HG03565 (cell line): ENCODE measurements around the gene ARMC6.
A peak's percentile ranks its signal among the peaks of the same experiment; 100 is the strongest.

Experiments
- ATAC-seq: cut with Tn5 transposase; IDR thresholded peaks from one replicate; pipeline ENCODE4 v1.9.1; 2021; ENCODE audit warnings: mild to moderate bottlenecking, moderate library complexity; ENCODE audit not compliant: unreplicated experiment

ARMC6 gene

DNA sequence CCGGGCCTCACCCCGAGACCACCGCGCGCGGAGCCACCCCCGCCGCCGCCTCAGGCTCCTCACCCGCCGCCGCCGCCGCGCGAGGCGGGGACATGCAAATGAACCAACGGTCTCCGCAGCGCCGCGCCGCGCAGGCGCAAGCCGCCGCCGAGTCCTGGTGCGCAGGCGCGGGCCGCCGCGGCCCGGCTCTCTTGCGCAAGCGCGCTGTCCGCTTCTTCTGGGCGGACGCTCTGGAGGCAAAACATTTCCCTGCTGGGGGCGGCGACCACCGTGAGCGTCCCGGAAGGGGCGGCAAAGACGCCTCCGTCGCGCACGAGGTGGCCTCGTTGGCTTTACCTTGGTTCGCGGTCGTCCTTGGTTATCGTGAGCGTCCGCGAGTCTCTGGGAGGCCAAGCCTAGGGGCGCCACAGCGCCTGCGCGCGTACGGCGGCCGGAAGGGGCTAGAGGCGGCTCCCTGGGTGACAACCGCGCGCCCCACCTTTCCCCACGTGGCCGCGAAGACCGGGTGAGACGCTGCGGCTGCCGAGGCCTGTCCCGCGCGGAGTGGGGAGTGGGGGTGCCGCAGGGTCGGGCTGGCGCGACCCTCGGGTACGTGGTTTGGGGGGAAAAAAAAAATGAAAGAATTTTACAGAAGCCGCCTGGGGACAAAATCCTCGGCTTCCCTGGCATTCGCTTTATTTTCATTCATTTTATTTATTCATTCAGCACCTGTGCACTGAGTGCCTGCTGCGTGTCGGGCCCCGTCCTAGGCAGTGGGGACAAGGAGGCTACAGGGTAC lies at the start of gene ARMC6, which contains the start of gene SUGP2:
Gene ARMC6, plus strand, starts transcription at position 178 of the 778 bp plus-strand sequence. CDS start 607 bp downstream, outside the sequence.
Gene SUGP2, minus strand, starts transcription at position 92 of the 778 bp plus-strand sequence. CDS start 2,446 bp downstream, outside the sequence.
- ATAC-seq: peak; percentile 68

DNA sequence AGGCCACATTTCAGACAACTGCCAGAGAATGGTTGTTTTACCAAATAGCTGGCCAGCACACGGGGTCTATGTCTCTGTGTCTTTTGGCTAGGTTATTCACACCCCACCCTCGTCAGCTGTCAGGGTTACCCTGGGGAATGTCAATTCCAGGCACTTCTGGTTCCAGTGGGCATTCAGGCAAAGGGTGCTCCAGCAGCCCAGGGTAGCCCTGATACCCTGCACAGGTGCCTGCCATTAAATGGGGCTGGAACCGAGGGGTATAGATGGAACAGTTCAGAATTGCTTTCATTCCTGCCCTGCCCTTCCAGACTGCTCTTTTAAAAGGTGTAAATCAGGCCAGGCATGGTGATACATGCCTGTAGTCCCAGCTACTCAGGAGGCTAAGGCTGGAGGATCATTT lies 49.2 kb upstream of the ARMC6 start:
- no peak for ATAC-seq

DNA sequence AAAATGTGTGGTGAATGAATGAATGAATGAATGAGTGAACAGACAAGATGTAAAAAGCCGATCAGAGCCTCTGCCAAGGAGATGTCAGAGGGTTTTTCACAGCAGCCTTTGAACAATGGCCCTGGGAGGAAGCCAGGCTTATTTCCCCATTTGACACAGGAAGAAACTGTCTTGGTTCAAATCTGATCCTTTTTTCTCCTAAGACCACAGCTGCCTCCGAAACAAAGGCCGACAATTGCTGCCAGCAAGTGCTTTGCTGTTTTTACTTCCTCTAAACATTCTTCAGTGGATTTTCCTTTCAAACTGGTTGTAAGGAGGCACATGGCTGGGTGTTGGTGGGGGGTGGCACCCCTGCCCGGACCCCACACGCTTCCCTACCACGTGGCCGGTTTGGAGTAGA lies 48.1 kb upstream of the ARMC6 start:
- no peak for ATAC-seq

GRCh38 chr19:18987456-18987855 lies 45.9 kb upstream of the ARMC6 start:
- ATAC-seq: no peak

DNA sequence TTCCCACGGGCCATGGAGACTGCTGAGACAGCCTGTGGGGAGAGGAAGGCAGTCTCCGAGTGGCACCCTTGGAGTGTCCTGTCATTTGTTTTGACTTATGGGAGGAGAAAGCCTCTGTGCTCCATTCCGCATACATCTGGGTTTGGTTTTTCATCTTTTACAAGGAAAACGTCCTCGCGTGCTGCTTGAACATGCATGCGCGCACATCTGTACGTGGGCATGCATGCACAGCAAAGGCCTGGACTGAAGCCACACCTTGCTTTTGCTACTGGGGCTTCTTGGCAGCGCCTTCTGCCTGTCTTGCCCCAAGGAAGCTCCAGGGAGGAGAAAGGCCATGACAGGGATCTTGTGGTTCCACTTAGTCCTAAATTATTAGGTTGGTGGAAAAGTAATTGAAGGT lies 44.1 kb upstream of the ARMC6 start:
- no peak for ATAC-seq

- ATAC-seq: no peak
Measured at GRCh38 chr19:18990128-18990708, 43.2 kb upstream of the ARMC6 start.

- no peak for ATAC-seq
Measured at GRCh38 chr19:18991006-18991405, 42.4 kb upstream of the ARMC6 start.

DNA sequence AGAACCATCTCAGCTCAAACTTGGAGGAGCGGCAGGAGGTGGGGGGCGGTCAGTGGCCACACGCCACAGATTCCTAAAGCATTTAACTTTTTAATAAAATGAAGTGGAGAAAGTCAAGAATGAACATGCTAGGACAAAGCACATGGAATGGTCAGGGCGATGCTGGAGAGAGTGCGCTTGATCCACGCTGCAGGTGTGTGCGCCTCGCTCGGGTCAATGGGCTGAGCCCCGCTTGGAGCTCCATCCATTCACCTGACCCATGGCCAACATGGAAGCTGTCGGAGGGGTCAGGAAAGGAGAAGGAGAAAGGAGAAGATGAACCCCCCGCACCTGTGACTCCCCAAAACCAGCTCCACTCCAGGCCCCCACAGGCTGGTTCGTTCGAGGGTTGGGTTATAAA lies 41.9 kb upstream of the ARMC6 start:
- ATAC-seq: no peak

DNA sequence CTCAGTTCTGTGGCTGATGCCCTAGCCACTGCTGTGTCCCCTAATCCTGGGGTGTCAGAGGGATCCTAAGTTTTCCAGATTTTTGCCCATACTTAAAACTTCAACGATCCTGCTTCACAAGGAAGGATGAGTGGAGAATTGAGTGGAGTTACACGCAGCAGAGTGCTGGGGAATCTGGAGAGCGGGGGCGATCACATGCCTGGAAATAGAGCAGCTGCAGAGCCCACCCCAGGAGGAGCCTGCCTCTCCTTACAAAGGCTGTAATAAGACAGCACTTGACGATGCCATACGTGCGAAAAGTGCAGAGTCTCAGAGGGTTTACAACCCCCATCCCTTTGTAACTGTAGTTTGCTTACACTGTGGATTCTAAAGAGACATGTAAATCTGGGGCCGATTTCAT lies 40.7 kb upstream of the ARMC6 start:
- no peak for ATAC-seq

DNA sequence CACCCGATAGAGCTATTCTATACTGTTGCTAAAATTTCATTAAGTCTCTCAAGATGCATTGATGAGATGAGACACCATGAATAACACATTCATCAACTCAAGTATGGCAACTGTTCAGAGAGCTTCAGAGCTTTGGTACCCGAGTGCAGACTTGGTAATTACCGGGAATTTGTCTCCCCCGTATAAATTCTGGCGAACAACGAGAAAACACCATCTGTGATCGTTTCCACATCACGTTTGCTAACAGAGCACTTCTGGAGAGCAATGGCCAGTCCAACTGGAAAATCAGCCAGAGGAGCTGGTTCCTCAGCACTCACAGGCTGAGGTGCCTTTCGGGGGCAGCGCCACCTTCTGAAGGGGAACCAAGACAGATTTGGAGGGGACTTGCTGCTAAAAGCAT lies 40.3 kb upstream of the ARMC6 start:
- no peak for ATAC-seq

- no peak for ATAC-seq
Measured at GRCh38 chr19:18995804-18996241, 37.6 kb upstream of the ARMC6 start.

DNA sequence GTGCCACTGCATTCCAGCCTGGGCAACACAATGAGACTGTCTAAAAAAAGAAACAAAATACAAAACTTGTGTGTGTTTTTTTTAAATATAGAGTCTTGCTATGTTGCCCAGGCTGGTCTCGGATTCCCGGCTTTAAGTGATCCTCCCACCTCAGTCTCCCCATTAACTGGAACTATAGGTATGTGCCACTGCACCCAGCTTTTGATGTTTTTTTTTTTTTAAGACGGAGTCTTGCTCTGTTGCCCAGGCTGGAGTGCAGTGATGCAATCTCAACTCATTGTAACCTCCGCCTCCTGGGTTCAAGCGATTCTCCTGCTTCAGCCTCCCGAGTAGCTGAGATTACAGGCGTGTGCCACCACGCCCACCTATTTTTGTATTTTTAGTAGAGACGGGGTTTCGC lies 37.1 kb upstream of the ARMC6 start:
- no peak for ATAC-seq

GRCh38 chr19:18996796-18997394 lies 36.5 kb upstream of the ARMC6 start:
- no peak for ATAC-seq

GRCh38 chr19:18998276-18998675 lies 35.1 kb upstream of the ARMC6 start:
- ATAC-seq: no peak

DNA sequence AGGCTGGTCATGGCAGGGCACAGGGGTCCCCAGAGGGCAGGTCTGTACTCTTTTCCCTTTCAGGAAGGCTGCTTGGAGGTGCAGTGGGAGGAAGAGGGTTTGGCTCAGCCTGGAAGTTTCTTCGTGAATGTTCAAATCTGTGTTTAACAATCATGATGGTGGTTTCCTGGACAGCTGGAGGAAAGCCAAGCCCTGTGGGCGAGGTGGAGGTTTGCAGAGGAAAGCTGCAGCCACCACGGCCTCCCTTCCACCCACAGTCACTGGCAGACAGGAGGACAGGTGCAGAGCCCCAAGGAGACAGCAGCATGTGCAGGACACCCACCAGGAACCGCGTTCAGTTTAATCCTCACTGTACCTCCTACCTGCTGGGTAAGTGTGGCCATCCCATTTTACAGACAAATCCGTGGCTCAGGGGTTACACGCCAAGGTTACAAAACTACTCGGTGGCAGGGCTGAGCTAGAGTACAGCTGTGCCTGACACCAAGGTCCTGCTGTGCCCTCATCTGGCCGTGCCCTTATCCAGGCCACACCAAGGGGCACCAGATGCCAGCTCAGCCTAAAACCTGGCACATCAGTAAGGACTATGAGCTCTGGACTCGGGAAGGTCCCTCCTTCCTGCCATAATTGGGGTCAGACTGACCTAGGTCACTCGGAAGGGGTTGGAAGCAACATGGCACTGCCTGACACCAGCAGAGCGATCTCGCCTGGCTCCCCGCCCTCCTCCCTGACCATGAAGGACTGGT lies 34.2 kb upstream of the ARMC6 start:
- no peak for ATAC-seq

GRCh38 chr19:18999896-19000620 lies 33.3 kb upstream of the ARMC6 start:
- ATAC-seq: no peak

DNA sequence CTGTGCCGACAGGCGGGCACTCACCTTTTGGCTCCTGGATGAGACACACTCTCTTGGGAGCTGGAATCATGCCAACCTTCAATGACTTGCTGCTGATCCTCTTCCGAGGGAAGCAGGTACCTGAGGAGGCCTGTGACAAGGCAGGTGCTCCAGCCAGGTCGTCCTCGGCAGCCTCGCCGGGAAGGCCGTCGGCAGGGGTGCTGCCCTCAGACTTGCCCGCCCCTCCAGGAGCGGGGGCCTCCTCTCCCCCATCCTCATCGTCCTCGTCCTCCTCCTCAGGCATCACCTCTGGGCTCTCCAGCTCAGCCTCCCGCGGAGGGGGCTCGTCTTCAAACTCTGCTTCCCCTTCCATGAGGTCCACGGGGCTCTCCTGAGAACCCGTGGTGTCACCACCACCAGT lies 29.3 kb upstream of the ARMC6 start:
- ATAC-seq: no peak

GRCh38 chr19:19006213-19006612 lies 27.2 kb upstream of the ARMC6 start:
- no peak for ATAC-seq

- no peak for ATAC-seq
Measured at GRCh38 chr19:19009951-19010350, 23.5 kb upstream of the ARMC6 start.

- ATAC-seq: no peak
Measured at GRCh38 chr19:19010551-19010950, 22.9 kb upstream of the ARMC6 start.

GRCh38 chr19:19021115-19021514 lies 12.3 kb upstream of the ARMC6 start:
- no peak for ATAC-seq
